ENCODE results near the gene ARL6IP5. TPM values are rescaled to one million over a fixed set of nuclear protein-coding genes. Genes with fewer than 3 reads are reported as not detected.

The ARL6IP5 gene
- total RNA-seq, 2 experiments from 2014 or later = 132 to 203 TPM

- Mint-ChIP-seq H3K36me3 (peaks cover 54% of the 10 kb centered on the region), H3K27ac (peak overlapping the region; percentile 3)
Observed at GRCh38 chr3:69072928-69073327, 11.8 kb upstream of the ARL6IP5 start.

GRCh38 chr3:69079269-69080159 lies 5.2 kb upstream of the ARL6IP5 start:
- Mint-ChIP-seq H3K36me3 (peaks cover 27% of the 10 kb centered on the region), H3K27me3 (no peaks in the 10 kb centered on the region), H3K4me3 (peak overlapping the region; percentile 88), H3K9me3 (ENCODE audit: low read depth) (no peaks in the 10 kb centered on the region), H3K4me1 (peaks cover 61% of the 10 kb centered on the region), H3K27ac (peak overlapping the region; percentile 80)
- CTCF ChIA-PET = interaction anchor here (0.8 to 1.5 kb wide), 2 partner anchors 15 to 27 kb away, joined by 4 to 5 read pairs; partner anchors contain the start of gene TMF1
- no peak for DNase-seq
- ATAC-seq = peak; percentile 24

More at GRCh38 chr3:69072928-69073327, 11.8 kb upstream of the ARL6IP5 start:
- no peak for DNase-seq
- Mint-ChIP-seq H3K4me3 (no peak overlapping the region), H3K4me1 (peaks cover 51% of the 10 kb centered on the region), H3K27me3 (no peaks in the 10 kb centered on the region), H3K9me3 (ENCODE audit: low read depth) (no peaks in the 10 kb centered on the region)
- ATAC-seq = peak; percentile 39
- CTCF ChIA-PET = interaction anchor here (1.8 to 1.9 kb wide), 2 partner anchors 9 to 12 kb away, joined by 4 to 6 read pairs; no protein-coding TSS in a partner anchor

- Mint-ChIP-seq H3K27me3 (no peaks in the 10 kb centered on the region), H3K27ac (peak within 1 kb of the TSS; percentile 94), H3K36me3 (peaks cover 23% of the 10 kb centered on the region), H3K9me3 (ENCODE audit: low read depth) (no peaks in the 10 kb centered on the region), H3K4me3 (peak within 1 kb of the TSS; percentile 88), H3K4me1 (peaks cover 60% of the 10 kb centered on the region)
- CTCF ChIA-PET = interaction anchor here (1.8 to 2.4 kb wide), 2 partner anchors 11 to 67 kb away, joined by 4 to 10 read pairs; partner anchors contain the start of gene EOGT
- ATAC-seq (peak; percentile 76), DNase-seq (peak; percentile 96)
Observed at GRCh38 chr3:69080233-69080920, 4.4 kb upstream of the ARL6IP5 start, which contains the start of gene UBA3. Gene UBA3 (minus strand): TSS chr3:69080365. CDS start chr3:69080353, 12 bp downstream.

DNA sequence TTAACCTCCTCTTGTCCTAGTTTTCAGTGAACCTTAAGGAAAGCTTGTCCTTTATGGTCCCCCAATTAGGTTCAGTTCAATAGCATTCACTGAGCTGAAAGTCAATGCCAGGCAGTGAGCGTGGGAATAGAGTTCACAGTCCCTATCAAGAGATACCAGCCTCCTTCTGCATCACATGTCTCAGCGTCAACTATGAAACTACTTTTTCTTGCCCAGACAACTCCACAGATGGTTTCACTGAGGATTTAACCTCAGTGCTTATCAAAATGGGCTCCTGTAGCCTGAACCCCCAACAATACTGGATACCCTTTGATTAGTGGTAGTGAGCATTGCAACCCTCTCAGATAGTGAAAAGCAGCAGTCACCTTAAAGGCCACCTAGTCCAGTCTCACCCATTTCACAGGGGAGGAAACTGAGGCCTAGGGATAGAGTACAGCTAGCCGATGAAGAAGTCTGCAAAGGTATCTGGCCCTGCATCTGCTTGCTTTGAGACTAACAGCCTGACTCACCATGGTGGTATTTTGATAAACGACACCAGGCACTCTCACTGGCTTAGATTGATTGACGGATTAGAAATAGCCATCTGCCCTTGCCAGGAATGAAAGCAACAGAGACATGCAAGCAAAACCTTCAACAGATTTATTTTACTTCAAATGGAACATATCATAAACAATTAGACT lies 3.0 kb upstream of the ARL6IP5 start:
- Mint-ChIP-seq H3K4me3 (peak overlapping the region; percentile 28), H3K9me3 (ENCODE audit: low read depth) (no peaks in the 10 kb centered on the region), H3K4me1 (peaks cover 58% of the 10 kb centered on the region), H3K27me3 (no peaks in the 10 kb centered on the region), H3K36me3 (peaks cover 29% of the 10 kb centered on the region), H3K27ac (peak overlapping the region; percentile 94)
- ATAC-seq (no peak), DNase-seq (peak; percentile 55)
- CTCF ChIA-PET = interaction anchor here (1.8 to 8.8 kb wide), 3 partner anchors 10 to 68 kb away, joined by 4 to 49 read pairs (median 10); partner anchors contain the start of genes EOGT and TMF1

DNA sequence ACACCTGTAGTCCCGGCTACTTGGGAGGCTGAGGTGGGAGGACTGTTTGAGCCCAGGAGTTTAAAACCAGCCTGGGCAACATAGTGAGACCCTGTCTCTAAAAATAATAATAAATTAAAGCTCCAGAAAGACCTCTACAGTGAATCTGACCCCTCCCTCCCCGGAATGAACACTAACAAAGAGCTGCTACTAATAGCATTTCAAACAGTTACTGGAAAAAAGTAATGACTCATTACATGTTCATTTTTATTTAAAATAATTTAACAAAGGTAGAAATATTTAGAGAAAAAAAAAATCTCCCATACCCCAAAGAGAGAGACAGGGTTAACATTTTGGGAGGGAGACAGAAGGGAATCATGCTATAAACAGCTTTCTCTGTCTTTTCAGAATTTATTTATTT lies 2.4 kb upstream of the ARL6IP5 start:
- no peaks in the 10 kb centered on the region for H3K27me3 Mint-ChIP-seq
- DNase-seq (no peak), ATAC-seq (no peak)
- peaks cover 29% of the 10 kb centered on the region for H3K36me3 Mint-ChIP-seq
- H3K4me3 Mint-ChIP-seq = peak overlapping the region; percentile 56
- H3K4me1 Mint-ChIP-seq = peaks cover 55% of the 10 kb centered on the region
- no peaks in the 10 kb centered on the region for H3K9me3 Mint-ChIP-seq (ENCODE audit: low read depth)
- CTCF ChIA-PET = interaction anchor here (0.7 to 8.8 kb wide), 4 partner anchors 9 to 31 kb away, joined by 3 to 49 read pairs (median 6); partner anchors contain the start of gene TMF1
- peak overlapping the region; percentile 94 for H3K27ac Mint-ChIP-seq

DNA sequence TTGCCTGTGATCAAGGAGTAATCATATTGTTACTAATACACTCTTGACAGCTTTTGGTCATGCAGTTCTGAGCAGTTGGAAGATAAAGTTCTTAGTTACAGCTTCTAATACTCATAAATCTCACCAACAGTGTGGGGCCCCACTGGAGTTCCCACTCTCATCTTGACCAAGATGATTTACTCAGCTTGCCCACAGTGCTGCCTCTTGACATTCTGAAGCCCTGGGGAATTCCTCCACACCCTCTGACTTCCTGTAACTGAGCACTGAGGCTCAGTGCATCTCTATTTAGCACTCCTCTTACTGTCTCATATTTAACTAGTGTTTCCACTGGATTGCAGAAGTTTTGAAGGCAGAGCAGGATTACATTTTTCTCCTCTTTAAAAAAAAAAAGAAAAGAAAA lies 1.9 kb upstream of the ARL6IP5 start:
- H3K4me3 Mint-ChIP-seq = peak overlapping the region; percentile 56
- H3K9me3 Mint-ChIP-seq (ENCODE audit: low read depth) = no peaks in the 10 kb centered on the region
- H3K27me3 Mint-ChIP-seq = no peaks in the 10 kb centered on the region
- ATAC-seq = peak; percentile 29
- CTCF ChIA-PET = interaction anchor here (0.7 to 8.8 kb wide), 4 partner anchors 9 to 31 kb away, joined by 3 to 49 read pairs (median 6); partner anchors contain the start of gene TMF1
- H3K4me1 Mint-ChIP-seq = peaks cover 52% of the 10 kb centered on the region
- DNase-seq = peak; percentile 83
- H3K27ac Mint-ChIP-seq = peak overlapping the region; percentile 94
- peaks cover 29% of the 10 kb centered on the region for H3K36me3 Mint-ChIP-seq

DNA sequence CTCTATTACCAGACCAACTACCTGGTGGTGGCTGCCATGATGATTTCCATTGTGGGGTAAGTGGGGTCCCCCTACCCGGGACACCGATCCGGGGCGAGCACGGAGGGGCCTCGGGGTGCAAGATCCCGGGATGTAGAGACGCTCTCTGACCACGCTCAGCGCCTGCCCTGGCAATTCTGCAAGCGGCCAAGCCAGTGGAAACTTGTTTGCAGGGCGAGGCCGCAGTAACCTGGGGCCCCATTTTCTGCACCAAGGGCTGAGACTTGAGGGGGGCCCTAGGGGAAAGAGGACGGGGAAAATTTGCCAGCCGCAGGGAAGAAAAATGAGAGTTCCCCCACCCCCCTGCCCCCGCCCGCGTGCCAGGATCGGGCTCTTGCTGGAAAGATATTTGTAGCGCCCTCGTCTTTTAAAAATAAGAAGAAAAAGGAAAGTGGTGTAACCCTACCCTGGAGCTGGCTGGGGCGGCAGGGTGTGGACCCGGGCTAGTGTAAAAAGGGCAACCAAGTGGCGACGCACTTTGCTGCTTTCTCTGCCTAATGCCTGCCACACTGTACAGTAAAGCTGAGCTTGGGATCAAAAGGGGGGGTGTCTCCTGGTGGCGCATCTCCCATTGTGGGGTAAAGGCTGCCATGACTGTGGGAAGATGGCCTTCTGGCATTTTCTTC lies 563 bp downstream of the ARL6IP5 start:
- CTCF ChIA-PET = interaction anchor here (1.1 to 8.8 kb wide), 5 partner anchors 8 to 33 kb away, joined by 3 to 49 read pairs (median 5); partner anchors contain the start of gene TMF1
- Mint-ChIP-seq H3K27ac (peak overlapping the region; percentile 94), H3K36me3 (peaks cover 41% of the 10 kb centered on the region), H3K9me3 (ENCODE audit: low read depth) (no peaks in the 10 kb centered on the region), H3K27me3 (no peaks in the 10 kb centered on the region), H3K4me3 (peak overlapping the region; percentile 97), H3K4me1 (peaks cover 62% of the 10 kb centered on the region)
- DNase-seq (peak; percentile 54), ATAC-seq (peak; percentile 5)

GRCh38 chr3:69085833-69086722 lies 1.3 kb downstream of the ARL6IP5 start:
- ATAC-seq = peak; percentile 21
- CTCF ChIA-PET = interaction anchor here (0.7 to 8.8 kb wide), 7 partner anchors 10 to 75 kb away, joined by 3 to 49 read pairs (median 5); partner anchors contain the start of gene TMF1
- no peaks in the 10 kb centered on the region for H3K9me3 Mint-ChIP-seq (ENCODE audit: low read depth)
- peak overlapping the region; percentile 94 for H3K27ac Mint-ChIP-seq
- peaks cover 63% of the 10 kb centered on the region for H3K4me1 Mint-ChIP-seq
- H3K36me3 Mint-ChIP-seq = peaks cover 46% of the 10 kb centered on the region
- peak; percentile 82 for DNase-seq
- no peaks in the 10 kb centered on the region for H3K27me3 Mint-ChIP-seq
- peak overlapping the region; percentile 97 for H3K4me3 Mint-ChIP-seq

- Mint-ChIP-seq H3K4me1 (peaks cover 62% of the 10 kb centered on the region), H3K4me3 (peak overlapping the region; percentile 97), H3K36me3 (peaks cover 53% of the 10 kb centered on the region), H3K9me3 (ENCODE audit: low read depth) (no peaks in the 10 kb centered on the region), H3K27me3 (no peaks in the 10 kb centered on the region), H3K27ac (peak overlapping the region; percentile 81)
- CTCF ChIA-PET = interaction anchor here (1.0 to 8.8 kb wide), 5 partner anchors 12 to 40 kb away, joined by 3 to 49 read pairs (median 4); partner anchors contain the start of gene TMF1
- ATAC-seq (no peak), DNase-seq (no peak)
Observed at GRCh38 chr3:69087030-69087791, 2.5 kb downstream of the ARL6IP5 start.

- ATAC-seq = no peak
- CTCF ChIA-PET = interaction anchor here (1.0 to 8.8 kb wide), 3 partner anchors 31 to 40 kb away, joined by 3 to 49 read pairs (median 5); partner anchors contain the start of gene TMF1
- H3K27me3 Mint-ChIP-seq = no peaks in the 10 kb centered on the region
- H3K4me3 Mint-ChIP-seq = peak overlapping the region; percentile 97
- H3K27ac Mint-ChIP-seq = peak overlapping the region; percentile 83
- peaks cover 63% of the 10 kb centered on the region for H3K4me1 Mint-ChIP-seq
- peaks cover 59% of the 10 kb centered on the region for H3K36me3 Mint-ChIP-seq
- H3K9me3 Mint-ChIP-seq (ENCODE audit: low read depth) = no peaks in the 10 kb centered on the region
- DNase-seq = no peak
Observed at GRCh38 chr3:69088063-69088462, 3.3 kb downstream of the ARL6IP5 start.

DNA sequence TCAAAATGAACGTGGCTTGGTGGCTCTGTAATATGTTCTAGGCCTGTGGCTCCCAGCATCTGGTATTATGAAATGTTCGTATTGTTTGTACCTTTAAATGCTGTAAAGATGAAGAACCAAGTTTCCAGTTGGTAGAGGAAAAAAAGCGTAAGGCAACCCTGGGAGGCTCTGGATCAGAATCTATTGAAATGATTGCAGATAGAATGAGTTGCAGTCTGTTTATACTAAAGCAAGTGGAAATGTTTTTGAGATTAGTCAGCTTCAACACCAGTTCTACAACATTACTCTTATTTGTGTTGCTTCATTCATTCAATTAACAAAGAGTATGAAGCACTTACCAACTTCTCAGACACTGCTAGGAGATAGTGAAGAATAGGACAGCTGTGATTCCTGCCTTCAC lies 5.3 kb downstream of the ARL6IP5 start:
- Mint-ChIP-seq H3K27me3 (no peaks in the 10 kb centered on the region), H3K4me1 (peaks cover 67% of the 10 kb centered on the region), H3K9me3 (ENCODE audit: low read depth) (no peaks in the 10 kb centered on the region), H3K4me3 (peak overlapping the region; percentile 97), H3K27ac (peak overlapping the region; percentile 80), H3K36me3 (peaks cover 74% of the 10 kb centered on the region)
- no peak for ATAC-seq
- CTCF ChIA-PET = interaction anchor here (1.2 to 8.8 kb wide), 6 partner anchors 26 to 44 kb away, joined by 3 to 49 read pairs (median 4); partner anchors contain the start of gene TMF1
- DNase-seq = no peak

Measured in activated CD8-positive, alpha-beta memory T cell treated with anti-CD3 and anti-CD28 coated beads, Interleukin-2, amount 10 ng/mL, durations not matched to agents 7 days and 5 days (primary cell).